RWPE2 (cell line): ENCODE data around the gene SORCS2.

Experiments
- ATAC-seq: fragments of 200-7000 bp; cut with Tn5 transposase; 3 replicates; pipeline ENCODE4 v1.9.1; 2021; ENCODE audit warnings: low read depth
- DNase-seq: peaks from one replicate; pipeline ENCODE4 v3.0.0-alpha.2; 2020; ENCODE audit warnings: low spot score
- H3K27ac ChIP-seq: fragments of 450-650 bp; 2 replicates; pipeline ENCODE4 v1.5.1; 2017; ENCODE audit warnings: mild to moderate bottlenecking; ENCODE audit not compliant: poor library complexity, severe bottlenecking
- H3K27me3 ChIP-seq: fragments of 250-450 bp; sonication (Bioruptor Pico); 2 replicates; pipeline ENCODE4 v1.5.1; 2021; ENCODE audit warnings: mild to moderate bottlenecking, moderate library complexity; ENCODE audit not compliant: insufficient read depth, poor library complexity, severe bottlenecking
- H3K36me3 ChIP-seq: fragments of 250-450 bp; sonication (Bioruptor Pico); 2 replicates; pipeline ENCODE4 v1.5.1; 2020; ENCODE audit warnings: low read depth, mild to moderate bottlenecking, moderate library complexity
- H3K4me1 ChIP-seq: fragments of 250-450 bp; sonication (Bioruptor Pico); 2 replicates; pipeline ENCODE4 v1.5.1; 2021; ENCODE audit warnings: mild to moderate bottlenecking, moderate library complexity; ENCODE audit not compliant: insufficient read depth, poor library complexity, severe bottlenecking
- H3K4me3 ChIP-seq: fragments of 250-450 bp; sonication (Bioruptor Pico); 2 replicates; pipeline ENCODE4 v1.5.1; 2021; ENCODE audit warnings: mild to moderate bottlenecking, moderate library complexity; ENCODE audit not compliant: severe bottlenecking
- H3K9me3 ChIP-seq: fragments of 250-450 bp; sonication (Bioruptor Pico); 2 replicates; pipeline ENCODE4 v1.5.1; 2021; ENCODE audit warnings: mild to moderate bottlenecking, moderate library complexity; ENCODE audit not compliant: severe bottlenecking
- TF ChIP-seq, protein P1 (sequence below): fragments of 450-650 bp; IDR thresholded peaks from one replicate; pipeline ENCODE4 v1.5.1; 2017; ENCODE audit warnings: mild to moderate bottlenecking, moderate library complexity; ENCODE audit not compliant: poor library complexity, severe bottlenecking

The SORCS2 gene

DNA sequence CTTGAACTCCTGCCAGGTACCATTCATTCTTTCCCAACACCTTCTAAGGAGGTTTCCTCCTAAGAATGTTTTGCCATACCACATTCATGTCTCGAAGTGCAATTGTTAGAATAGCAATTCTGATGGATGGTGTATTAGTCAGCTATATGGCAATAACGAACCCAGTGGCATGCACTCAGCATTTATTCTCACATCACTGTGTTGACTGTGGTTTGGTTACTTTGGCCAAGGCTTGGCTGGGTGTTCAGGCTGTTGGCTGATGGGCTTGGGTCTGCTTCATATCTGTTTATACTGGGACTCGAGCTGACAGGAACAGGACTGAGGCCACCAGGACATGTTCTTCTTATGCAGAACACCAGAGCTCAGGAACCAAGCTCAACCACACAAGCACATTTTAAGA is 210.7 kb downstream of the SORCS2 start:
- Histone ChIP-seq H3K4me1 (peaks cover 29% of the 10 kb centered on the region), H3K27me3 (no peaks in the 10 kb centered on the region), H3K4me3 (no peak overlapping the region), H3K27ac (peak overlapping the region; percentile 50), H3K9me3 (no peaks in the 10 kb centered on the region), H3K36me3 (no peaks in the 10 kb centered on the region)
- DNase-seq (peak; percentile 21), ATAC-seq (peak; percentile 81)
- TF ChIP-seq, protein P1, sequence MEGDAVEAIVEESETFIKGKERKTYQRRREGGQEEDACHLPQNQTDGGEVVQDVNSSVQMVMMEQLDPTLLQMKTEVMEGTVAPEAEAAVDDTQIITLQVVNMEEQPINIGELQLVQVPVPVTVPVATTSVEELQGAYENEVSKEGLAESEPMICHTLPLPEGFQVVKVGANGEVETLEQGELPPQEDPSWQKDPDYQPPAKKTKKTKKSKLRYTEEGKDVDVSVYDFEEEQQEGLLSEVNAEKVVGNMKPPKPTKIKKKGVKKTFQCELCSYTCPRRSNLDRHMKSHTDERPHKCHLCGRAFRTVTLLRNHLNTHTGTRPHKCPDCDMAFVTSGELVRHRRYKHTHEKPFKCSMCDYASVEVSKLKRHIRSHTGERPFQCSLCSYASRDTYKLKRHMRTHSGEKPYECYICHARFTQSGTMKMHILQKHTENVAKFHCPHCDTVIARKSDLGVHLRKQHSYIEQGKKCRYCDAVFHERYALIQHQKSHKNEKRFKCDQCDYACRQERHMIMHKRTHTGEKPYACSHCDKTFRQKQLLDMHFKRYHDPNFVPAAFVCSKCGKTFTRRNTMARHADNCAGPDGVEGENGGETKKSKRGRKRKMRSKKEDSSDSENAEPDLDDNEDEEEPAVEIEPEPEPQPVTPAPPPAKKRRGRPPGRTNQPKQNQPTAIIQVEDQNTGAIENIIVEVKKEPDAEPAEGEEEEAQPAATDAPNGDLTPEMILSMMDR: no peak

DNA sequence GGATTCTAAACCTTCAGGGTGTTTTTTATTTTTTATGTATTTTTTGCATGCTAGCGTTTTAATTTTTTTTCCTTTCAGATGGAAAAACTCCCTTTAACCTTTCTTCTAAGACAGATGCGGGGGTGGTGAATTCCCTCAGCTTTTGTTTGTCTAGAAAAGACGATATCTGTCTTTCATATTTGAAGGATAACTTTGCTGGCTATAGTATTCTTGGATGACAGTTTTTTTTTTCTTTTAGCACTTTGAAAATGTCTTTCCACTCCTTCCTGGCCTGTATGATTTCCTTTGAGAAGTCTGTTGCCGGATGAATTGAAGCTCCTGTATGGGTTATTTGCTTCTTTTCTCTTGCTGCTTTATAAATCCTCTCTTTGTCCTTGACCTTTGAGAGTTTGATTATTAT is 215.8 kb downstream of the SORCS2 start:
- no peak for ATAC-seq
- Histone ChIP-seq H3K36me3 (no peaks in the 10 kb centered on the region), H3K4me3 (no peak overlapping the region), H3K9me3 (peaks cover 3% of the 10 kb centered on the region), H3K4me1 (peaks cover 10% of the 10 kb centered on the region), H3K27ac (no peak overlapping the region), H3K27me3 (no peaks in the 10 kb centered on the region)
- TF ChIP-seq, protein P1: no peak
- no peak for DNase-seq

DNA sequence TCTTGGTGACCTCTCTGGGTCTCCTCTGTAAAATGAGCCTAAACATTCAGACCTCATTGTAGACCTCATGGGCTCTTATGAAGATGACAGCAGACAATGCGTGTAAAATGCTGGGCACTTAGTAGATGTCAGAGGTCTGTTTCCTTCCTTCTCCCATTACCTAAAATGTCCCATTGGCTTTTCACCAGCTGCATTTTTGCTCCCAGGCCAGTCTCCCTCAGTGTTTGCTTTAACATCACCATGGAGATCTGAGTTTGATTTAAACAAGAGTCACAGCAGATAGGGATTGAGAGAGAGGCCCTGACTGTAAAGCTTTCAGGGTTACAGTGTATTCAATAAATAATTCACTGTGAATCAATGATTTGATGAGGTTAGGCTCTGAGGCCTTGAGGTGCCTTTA is 218.1 kb downstream of the SORCS2 start:
- Histone ChIP-seq H3K27me3 (no peaks in the 10 kb centered on the region), H3K4me3 (no peak overlapping the region), H3K9me3 (peaks cover 3% of the 10 kb centered on the region), H3K27ac (no peak overlapping the region), H3K36me3 (no peaks in the 10 kb centered on the region), H3K4me1 (no peaks in the 10 kb centered on the region)
- ATAC-seq (no peak), DNase-seq (no peak)
- TF ChIP-seq, protein P1: no peak

DNA sequence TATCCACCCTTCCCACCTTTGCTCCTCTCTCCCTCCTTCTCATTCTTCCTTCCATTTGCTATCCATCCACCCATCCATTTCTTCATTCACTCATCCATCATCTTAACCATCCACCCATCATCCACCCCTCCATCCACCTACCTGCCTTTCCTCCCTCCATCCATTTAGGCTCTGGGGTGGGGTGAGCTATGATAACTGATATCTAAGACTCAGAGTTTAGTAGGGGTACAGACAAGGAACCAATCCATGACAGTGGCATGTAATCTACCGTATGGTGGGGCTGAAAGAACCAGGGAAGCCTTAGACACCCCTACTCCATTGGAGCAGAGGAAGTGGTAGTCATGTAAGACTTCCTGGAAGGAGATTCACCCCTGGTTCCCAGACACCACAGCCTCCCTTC is 219.2 kb downstream of the SORCS2 start:
- H3K4me1 ChIP-seq: no peaks in the 10 kb centered on the region
- no peaks in the 10 kb centered on the region for H3K27me3 ChIP-seq
- TF ChIP-seq, protein P1: no peak
- DNase-seq (no peak), ATAC-seq (no peak)
- peaks cover 3% of the 10 kb centered on the region for H3K9me3 ChIP-seq
- H3K27ac ChIP-seq: no peak overlapping the region
- no peaks in the 10 kb centered on the region for H3K36me3 ChIP-seq
- no peak overlapping the region for H3K4me3 ChIP-seq

DNA sequence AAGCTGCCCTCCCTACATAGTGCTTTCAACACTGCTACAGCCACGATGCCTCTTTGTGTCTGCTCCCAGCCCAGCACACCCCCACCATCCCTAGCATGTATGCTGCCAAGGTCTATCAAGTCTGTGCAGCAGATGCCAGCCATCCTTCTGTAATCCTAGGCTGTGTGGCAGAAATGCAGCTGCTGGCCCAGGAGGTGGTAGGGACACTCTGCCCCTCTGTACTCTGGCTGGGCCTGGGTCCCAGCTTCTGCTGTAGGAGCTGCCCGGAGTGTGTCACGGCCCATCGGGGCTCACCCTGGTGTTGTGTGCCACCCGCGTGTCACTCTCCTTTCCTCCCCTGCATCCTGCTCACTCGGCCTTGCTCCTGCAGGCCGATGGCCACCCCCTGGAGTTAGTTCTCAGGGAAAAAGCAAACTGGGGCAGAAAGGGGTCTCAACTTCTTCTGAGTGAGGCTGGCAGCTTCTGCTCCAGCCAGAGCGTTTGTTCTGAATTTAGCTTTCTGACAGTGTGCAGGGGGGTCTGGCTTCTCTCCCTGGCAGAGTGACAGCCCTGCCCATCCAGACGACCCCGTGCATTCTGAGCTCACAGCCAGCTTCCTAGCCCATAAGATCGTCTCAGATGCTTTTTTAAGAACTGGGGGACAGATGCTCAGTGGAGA is 219.7 kb downstream of the SORCS2 start:
- no peak overlapping the region for H3K4me3 ChIP-seq
- no peaks in the 10 kb centered on the region for H3K4me1 ChIP-seq
- TF ChIP-seq, protein P1: no peak
- DNase-seq: peak; percentile 42
- H3K27me3 ChIP-seq: no peaks in the 10 kb centered on the region
- ATAC-seq: no peak
- H3K36me3 ChIP-seq: no peaks in the 10 kb centered on the region
- peaks cover 3% of the 10 kb centered on the region for H3K9me3 ChIP-seq
- H3K27ac ChIP-seq: no peak overlapping the region
